GM15510 (cell line): ENCODE data around the gene LARP6.

Source experiments
- POLR2A ChIP-seq: IDR thresholded peaks from 3 replicates; pipeline ENCODE4 v1.6.1; 2011; ENCODE audit warnings: borderline replicate concordance; ENCODE audit not compliant: insufficient read length; ENCODE audit errors: extremely low read depth

LARP6 gene

GRCh38 chr15:70794596-70795310, 59.2 kb downstream of the LARP6 start:
- no peak for TF ChIP-seq POLR2A

DNA sequence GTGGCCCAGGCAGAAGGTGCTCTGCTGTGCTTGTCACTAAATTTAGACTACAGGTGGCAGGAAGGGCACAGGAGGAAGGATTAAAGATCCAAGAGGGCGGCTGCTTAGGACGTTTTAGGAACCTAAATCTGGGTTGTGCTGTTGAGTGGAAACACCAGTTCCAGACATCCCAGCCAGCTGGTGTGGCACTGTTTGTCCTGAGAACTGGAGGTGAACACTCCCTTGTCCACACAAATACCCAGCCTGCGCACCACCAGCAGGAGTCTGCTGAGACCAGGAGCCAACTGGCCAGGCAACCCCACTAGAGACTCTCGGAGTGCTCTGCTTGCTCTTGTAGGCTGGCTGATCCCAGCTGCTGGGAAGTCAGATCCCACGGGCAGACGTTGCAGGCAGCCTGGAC, 60.3 kb downstream of the LARP6 start:
- no peak for TF ChIP-seq POLR2A

- no peak for TF ChIP-seq POLR2A
Observed at GRCh38 chr15:70792171-70792573, 61.8 kb downstream of the LARP6 start.

DNA sequence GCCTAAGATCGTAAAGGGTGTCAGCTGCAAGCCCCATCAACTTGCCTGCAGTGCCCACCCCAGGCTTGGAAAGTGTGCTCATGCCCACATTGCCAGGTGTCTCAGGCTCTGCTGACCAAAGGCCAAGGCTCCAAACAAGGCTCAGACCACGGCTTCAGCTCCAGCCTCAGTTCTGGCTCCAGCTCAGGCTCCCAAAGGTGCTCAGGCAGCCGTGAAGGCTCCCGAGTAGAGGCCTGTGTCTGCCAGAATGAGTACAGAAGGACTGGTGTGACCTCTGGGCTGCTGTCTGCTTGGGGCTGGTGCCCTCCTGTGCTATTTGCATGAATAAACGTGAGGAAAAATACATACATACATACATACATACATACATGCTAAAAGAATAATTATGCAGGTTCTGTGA, 62.7 kb downstream of the LARP6 start:
- TF ChIP-seq POLR2A = no peak

- TF ChIP-seq POLR2A = no peak
Observed at GRCh38 chr15:70789213-70789612, 64.7 kb downstream of the LARP6 start.

DNA sequence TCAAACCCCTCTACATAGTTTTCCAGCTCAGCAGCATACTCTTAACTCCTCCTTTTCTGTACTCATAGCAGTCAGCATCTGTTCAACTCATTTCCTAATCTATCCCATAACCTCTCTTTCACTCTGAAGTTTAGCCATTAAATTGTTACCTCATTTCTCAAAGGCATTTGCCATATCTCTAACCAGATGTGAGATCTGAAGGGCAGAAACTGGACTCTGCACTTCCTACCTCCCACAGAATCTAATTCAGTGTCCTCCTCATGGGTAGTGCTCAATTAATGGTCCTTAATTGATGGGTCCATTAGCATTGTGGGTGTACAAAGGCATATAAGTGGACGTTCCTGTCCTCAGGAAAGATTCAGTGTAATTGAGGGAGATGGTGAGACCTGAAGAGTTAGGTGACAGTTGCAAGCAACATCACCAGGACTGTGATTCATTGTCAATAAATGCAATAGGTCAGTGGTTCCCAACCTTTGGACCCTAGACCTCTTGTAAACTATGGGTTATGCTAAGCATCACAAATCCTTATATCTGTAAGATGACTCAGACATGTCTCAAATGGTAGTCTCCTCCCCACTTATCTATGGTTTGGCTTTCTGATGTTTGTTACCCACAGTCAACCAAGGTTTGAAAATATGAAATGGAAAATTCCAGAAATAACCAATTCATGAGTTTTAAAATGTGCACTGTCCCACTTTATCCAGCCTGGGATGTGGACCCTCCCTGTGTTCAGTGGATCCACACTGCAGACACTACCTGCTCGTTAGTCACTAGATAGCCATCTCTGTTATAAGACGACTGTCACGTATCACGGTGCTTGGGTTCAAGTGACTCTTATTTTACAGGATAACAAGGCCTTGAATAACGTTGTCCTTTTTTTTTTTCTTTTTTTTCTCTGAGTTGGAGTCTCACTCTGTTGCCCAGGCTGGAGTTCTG, 65.6 kb downstream of the LARP6 start:
- no peak for TF ChIP-seq POLR2A

DNA sequence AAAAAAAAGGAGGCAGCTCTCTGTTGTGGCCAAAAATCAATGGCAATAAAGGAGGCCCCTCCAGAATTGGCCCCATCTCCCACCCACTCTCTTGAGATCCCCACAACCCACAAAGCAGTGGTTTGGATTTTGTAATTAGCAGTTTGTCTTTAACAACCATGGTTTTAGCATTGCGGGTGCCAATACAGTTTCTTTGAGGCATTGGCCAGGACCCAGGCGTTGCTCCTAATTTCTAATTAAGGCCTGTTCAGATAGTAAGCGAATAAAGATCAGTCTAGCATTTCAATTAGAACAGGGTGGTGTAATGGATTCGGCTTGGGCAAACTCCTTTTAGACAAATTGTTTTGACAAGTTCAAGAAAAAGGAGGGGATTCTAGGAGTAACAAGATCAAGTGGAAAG, 67.0 kb downstream of the LARP6 start:
- TF ChIP-seq POLR2A = no peak

DNA sequence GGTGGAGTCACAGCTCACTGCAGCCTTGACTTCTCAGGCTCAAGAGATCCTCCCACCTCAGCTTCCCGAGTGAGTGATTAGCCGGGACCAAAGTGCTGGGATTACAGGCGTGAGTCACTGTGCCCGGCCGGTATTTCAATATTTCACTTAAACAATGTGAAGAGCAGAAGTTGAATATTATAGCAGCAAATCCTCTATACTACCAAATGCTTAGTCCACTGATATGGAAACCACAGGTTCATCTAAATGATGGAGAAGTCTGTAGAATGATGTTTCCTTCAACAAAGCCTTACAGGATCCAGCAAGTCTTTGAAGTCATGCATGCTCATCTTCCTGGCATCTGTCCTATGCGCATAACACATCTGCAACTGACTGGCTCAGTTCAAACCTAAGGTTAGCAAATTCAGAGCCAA, 70.3 kb downstream of the LARP6 start:
- TF ChIP-seq POLR2A = no peak

GRCh38 chr15:70783041-70783440, 70.9 kb downstream of the LARP6 start:
- no peak for TF ChIP-seq POLR2A

DNA sequence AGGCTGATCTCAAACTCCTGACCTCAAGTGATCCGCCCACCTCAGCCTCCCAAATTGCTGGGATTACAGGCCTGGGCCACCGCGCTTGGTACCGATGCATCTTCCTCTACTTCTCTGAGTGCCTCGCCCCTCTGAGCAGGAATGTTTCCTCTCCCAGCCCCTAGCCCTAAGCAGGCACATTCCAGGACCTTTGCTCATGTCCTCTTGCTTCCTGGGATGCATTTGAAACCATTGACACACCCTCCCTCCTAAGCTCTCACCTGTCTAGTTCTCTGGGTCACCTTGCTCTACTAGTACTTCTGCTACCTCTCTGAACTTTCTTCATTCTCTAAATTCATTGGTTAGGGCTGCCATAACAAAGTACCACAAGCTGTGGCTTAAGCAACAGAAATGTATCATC, 72.7 kb downstream of the LARP6 start:
- no peak for TF ChIP-seq POLR2A
